ENCODE measurements around the gene WIPF3.

Gene WIPF3

DNA sequence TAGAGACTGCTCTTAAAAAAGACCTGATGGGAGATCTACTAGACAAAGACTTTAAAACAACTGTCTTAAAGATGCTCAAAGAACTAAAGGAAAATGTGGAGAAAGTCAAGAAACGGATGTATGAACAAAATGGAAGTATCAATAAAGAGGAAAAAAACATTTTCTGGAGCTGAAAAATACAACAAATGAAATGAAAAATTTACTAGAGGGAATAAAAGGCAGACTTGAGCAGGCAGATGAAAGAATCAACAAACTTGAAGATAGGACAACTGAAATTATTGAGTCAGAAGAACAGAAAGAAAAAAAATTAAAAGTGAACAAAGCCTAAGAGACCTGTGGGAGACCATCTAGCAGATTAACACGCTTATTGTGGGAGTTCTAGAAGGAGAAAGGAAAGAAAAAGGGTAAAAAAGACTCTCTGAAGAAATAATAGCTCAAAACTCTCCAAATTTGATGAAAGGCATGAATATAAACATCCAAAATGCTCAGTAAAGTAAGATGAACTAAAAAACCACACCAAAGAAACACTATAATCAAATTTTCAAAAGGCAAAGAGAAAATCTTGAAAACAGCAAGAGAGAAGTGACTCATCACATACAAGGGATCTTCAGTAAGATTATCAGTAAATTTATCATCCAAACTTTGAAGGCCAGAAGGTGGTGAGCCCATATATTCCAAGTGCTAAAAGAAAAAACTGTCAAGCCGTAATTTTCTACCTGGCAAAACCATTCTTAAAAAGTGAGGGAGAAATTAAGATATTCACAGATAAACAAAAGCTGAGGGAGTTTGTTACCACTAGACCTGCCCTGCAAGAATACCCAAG is 100.1 kb downstream of the WIPF3 start:
- DNase-seq (ENCODE audit: low read depth in 2 of 2): no peak

DNA sequence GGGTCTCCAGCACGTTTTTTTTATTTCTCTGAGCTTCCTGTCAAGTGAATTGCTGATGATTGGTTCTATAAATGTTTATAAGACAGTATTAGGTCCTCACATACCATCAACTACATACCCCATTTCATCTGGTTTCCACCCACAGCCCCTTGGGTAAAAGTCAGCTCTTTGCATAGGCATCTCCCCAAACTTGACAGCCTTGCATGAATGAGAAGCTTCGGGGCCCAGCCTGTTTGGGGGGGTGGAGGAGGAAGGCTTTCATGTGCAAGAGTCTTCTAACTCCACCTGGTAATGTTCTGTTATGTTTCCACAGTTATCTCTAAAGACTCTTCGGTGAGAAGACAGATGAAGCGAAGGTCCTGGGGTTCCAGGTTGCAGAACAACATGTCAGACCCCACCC is 107.9 kb downstream of the WIPF3 start:
- no peak for DNase-seq (ENCODE audit: low read depth in 2 of 2)

DNA sequence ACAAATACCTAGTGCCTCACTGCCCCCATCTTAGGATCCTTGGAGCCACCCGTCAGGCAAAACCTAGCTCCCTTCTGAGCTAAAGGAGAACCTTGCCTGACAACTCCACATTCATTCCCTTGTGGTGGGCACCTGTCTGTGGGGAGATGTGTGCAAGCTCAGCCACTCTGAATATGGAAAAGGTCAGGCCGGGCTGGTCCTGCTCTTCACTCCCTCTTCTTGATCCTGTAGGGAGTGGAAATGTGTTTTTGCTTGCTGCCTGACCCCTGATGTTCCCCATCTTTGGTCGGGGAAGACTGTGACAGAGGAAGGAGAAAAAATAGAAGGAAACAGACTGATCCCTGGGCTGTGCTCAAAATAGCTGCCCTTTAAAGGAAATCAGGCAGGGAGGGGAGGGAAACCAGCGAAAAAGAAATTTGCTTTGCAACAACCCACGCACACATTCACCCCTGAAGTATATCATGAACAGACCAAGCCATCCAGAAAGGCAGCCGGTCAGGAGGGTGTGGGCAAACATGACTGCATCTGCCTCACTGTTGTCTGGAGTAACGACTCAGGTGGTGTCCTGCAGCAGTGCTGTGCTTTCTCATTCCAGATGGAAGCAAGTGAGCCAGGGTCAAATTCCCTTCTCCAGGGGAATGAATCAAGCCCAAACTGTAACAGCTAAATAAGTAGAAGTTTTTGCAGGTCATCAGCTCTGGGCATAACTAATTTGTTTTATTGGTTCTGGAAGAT is 109.3 kb downstream of the WIPF3 start:
- no peak for DNase-seq (ENCODE audit: low read depth in 2 of 2)

DNA sequence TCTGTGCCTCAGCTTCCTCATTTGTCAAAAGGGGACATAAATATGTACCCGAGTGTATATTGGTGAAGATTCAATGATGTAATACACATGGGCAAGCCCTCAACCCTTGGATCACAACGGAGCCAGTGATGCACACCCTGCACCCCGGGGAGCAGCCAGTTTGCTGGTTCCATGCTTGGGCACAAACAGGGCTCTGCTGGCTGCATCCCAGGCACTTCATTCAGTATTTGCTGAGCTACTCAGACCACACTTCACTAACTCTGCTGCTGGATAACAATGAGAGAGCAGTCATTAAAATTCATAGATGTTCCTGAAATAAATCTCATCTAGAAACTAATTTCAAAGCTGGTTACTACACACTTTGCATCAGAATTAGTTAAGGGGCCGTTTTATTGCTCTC is 111.3 kb downstream of the WIPF3 start:
- DNase-seq (ENCODE audit: low read depth in 2 of 2): no peak

DNA sequence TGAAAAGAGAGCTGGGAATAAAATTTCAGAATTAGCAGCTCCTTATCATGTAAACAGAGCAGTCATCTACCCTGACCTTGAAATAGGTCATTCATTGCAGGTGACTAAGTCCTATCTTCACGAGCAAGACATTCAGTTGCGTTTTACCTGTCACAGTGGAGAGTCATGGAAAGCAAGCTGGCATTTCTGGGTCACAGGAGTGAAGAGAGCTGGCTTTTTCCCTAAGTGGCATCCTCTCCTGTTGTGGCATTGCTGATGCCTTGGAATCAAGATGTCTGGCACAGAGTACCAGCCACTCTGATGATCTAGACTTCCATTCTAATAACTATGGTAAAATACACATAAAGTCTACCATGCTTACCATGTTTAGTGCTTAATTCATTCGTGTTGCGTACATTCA is 112.5 kb downstream of the WIPF3 start:
- no peak for DNase-seq (ENCODE audit: low read depth in 2 of 2)

DNA sequence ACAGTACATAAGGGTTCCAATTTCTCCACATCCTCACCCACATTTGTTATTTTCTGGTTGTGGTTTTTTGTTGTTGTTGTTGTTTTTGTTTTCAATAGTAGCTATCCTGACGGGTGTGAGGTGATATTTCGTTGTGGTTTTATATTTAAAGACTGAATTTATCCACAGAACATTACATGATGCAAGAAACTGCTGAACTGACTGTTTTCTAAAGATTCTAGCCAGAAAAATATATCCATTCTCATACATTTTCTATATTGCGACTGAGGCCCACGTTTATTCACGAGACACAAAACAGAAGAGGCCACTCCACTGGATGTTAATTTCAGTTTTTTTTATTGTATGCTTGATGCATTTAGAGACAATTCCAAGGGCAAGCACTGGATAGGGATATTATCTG is 113.5 kb downstream of the WIPF3 start:
- no peak for DNase-seq (ENCODE audit: low read depth in 2 of 2)

DNA sequence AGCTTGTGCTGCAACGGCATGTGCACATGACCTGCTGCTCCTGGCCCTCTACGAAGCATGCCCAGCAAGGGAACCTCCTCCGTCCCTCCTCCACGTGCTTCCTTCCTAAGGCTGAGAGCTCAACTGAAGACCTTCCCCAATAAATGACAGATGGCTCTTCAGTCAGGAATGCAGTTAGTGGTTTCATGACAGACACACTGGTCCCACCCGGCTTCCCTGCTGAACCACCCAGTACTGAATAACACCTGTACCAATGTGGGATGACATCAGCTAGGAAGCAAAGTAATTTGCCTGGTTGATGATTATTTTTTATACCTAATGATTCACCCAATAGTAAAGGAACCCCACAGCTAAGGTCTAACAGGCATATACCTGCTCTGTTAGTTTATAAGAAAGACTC is 114.2 kb downstream of the WIPF3 start:
- DNase-seq (ENCODE audit: low read depth in 2 of 2): no peak

DNA sequence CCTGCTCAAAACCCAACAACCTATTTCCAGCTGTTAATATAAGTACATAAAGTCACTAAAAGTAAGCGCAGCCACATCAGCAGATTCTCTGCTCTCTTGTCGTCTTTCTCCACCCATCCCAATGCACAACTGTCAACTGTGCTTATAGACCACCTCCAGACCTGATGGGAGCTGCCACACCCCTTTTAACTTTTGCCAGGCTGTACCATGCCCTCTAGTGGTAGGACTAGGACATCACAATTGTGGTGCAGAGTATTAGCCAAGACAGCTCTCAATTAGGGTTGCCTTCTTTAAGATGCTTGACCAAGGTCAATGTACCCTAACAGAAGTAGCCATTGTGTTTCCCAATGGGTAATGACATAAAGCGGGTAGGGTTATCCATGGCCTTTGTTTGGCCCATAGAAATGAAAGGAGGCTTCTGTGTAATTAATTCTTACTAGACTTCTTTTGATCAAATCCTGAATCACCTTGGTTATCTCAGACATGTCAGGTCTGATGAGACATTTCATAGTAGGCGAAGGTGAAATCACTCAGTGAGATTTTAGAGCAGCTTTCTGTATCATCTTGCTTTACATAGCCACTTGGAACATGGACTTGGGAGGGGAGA is 115.2 kb downstream of the WIPF3 start:
- DNase-seq (ENCODE audit: low read depth in 2 of 2): peak; percentile 12 to 15

DNA sequence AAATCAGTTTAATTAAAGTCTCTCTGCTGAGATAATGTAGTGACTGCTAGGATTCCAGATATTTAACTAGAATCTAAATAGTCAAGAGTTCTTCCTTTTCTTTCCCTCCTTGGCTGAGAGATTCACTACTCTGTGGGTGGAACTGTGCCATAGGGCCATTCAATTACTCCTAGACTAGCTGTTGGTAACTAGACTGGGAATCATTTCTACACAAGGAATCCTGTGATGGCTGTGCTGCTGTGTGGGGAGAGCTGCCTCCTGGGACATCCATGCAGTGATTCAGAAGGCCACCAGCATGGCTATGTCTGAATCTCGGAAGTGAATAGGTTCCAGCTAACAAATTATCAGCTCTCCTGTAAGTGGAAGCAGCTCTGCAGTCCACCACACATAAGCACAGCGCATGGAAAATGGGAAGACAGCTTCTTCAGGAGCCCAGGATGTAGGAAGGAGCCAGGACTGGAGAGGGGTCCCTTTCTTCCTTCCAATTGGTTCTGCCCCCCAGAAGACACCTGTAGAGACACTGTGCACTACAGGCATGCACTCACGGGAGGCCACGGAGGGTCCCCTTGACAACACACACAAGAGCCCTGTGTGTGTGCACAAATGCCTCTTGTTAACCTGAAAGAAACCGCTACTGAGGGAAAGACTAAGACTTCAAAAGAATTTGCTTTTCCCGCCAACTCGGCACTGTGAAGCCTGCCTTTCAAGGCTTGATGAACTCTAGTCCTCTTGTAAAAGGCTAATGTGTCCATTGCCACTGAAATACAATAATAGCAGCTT is 116.8 kb downstream of the WIPF3 start:
- DNase-seq (ENCODE audit: low read depth in 2 of 2): no peak

DNA sequence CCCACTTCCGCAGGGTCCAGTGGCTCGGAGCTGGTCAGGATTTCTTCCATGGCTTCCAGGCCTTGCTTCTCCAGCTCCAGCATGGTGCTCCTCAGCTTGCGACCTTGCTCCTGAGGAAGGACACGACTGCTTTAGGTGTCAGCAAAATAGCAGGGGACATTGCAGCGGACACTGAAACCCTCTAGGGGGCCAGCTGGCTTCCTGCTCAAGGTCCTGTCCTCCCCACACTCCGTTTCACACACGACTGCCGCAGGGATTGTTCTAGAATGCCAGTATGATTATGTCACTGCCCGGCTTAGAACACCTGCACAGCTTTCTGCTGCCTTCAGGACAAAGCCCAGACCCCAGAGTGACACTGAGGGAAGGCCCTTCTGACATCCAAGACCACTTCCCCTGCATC is 117.7 kb downstream of the WIPF3 start:
- DNase-seq (ENCODE audit: low read depth in 2 of 2): no peak

DNA sequence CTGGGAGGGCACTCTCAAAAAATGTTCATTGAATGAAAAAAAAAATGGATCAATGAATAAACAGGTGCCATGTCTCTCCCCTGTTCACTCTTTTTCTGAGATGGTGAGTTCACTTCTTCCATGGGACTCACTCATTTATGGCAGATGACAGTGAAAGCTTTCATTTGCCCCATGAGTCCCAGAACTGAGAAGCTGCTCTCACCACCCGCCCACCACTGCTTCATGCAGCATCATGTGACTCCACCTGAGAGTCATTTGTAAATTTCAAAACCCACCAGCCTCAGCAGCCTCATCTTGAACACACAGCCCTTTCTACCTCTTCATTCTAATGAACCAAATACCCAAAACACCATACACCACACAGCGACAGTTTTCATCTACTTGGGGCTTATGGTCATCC is 118.4 kb downstream of the WIPF3 start:
- DNase-seq (ENCODE audit: low read depth in 2 of 2): peak in 1 of 2 donors; percentile 28

DNA sequence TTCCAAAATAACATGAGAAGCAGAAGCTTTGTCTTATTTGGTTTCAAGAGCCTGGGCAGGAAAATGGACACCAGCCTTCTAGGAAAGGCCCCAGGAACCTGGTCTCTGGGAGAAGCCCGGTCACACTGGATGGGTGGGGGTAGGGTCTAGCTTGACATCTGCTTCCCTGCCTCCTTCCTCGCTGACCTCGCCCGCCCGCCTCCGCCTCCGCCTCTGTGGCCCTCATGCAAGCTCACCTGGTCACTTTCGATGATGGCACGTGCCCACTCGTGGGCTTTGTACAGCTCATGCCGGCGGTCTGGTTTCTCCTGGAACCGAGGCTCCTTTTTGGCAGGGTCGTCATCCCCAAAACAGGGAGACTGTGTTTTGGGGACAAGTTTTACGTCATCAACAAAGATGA is 119.9 kb downstream of the WIPF3 start:
- no peak for DNase-seq (ENCODE audit: low read depth in 2 of 2)

DNA sequence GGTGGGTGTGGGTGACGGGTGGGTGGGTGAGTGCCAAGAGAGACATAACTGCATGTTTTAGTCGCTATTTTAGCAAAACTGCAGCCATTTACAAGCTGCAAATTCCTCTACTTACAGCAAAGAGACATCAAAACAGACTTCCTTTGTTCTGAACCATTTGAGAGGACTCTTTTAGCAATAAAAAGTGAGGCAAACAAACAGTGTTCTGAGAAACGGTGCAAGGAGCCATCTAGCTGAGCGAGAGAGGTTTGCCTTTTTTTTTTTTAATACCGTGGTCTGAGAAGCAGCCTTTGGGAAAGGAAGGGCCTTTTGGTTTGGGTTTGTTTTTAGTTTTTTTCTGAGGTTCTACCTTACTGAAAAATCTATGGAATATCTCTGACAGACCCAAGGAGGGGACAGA is 120.4 kb downstream of the WIPF3 start:
- DNase-seq (ENCODE audit: low read depth in 2 of 2): no peak

DNA sequence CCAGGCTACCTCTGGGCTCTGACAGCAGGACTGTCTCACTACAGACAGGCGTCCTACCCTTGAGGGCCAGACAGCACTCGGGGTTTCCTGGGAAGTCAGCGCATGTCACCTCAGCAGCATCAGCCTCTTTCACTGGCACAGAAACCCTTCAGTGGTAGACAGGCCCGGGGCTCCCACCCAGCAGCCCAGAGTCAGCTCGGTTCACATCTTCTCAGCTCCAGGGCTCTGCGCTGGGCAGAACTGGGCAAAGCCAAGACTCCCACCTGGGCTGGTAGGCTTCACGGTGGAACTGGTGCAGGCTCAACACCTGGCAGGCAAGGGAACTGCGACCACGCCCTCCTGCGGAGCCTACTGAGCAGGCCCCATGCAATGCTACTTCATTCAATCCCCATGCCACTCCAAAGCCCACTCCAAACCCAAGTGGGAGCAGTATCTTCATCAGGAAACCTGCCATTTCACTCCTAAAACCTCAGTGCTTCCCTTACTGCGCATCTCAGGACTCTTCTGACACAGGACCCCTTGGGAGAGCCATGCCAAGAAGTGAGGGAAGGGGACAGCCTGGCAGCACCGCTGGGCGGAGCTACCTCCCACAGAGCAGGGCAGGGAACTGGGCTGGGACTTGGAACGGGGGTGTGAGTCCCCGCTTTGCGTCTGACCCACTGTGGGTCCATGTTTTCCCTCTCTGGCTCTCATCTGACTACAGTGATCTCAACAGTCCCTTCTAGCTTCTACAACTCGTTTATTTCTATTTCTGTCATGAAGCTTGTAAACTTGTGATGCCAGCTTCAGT is 122.9 kb downstream of the WIPF3 start:
- no peak for DNase-seq (ENCODE audit: low read depth in 2 of 2)

DNA sequence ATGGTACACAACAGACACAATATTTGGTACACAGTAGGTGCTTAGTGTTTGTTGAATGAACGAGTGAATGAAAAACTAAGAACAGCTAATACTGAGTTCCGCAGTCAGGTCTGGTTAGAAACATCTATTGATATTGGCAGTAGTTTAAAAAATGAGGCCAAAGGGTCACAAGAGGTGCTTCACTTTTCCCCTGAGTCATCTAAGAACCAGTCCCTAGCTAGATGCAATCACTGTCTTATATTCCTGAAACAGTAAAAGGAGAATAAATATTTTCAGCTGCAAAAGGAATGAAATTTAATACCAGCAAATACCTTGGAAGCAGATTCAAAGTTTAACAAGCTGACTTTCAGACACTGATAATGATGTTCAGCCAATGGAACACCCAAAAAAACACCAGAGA is 128.8 kb downstream of the WIPF3 start:
- no peak for DNase-seq (ENCODE audit: low read depth in 2 of 2)

DNA sequence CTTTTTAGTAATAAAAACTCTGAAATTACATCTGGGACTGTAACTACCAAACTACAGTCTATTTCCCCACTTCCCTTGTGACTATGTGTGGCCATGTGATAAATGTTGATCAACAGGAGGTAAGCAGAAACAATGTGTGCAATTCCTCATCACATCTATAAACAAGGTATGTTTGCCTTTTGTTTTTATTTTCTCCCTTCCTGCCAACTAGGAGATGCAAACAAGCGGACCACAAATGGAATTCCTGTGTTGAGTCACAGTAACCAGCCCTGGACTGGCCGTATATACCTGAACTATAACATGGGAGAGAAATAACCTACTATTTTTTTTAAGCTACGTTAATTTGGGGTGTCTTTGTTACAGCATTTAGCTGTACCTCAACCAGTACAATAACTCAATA is 130.8 kb downstream of the WIPF3 start:
- DNase-seq (ENCODE audit: low read depth in 2 of 2): no peak

DNA sequence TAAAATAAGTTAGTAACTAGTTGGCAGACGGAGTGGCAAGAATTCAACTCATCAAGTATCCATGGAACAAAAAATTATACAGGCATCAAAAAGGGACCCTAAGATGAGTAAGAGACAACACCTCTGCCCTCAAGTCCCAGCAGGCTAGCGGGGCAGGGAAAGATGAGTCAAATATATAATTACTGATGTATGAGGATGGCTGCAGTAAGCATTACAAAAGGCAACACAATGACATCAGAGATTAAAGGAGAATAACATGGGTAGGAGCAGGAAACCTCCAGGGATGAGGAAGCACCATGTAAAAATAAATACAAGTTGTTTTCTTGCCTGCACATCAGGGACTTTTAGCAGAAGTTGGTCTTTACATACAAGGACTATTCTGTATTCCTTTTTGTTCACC is 133.9 kb downstream of the WIPF3 start:
- DNase-seq (ENCODE audit: low read depth in 2 of 2): no peak

DNA sequence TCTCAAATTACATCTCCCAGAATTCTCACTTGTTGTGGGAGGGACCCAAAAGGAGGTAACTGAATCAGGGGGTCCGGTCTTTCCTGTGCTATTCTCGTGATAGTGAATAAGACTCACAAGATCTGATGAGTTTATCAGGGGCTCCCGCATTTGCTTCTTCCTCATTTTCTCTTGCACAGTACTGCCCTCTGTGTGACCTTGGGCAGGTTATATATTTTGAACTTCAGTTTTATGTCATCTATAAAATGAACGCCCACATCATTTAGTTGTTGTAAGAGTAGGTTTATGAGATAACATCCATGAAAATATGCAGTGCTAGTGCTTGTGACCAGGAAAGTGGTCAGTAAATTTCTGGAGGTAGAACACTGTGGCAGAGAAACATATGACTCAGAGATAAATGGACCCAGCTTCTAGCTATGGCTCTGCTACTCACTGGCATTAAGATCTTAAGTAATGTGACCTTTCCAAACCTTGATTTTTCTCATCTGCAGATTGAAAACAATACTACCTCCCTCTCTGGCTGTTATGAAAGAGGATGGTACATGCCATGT is 139.0 kb downstream of the WIPF3 start:
- DNase-seq (ENCODE audit: low read depth in 2 of 2): no peak

DNA sequence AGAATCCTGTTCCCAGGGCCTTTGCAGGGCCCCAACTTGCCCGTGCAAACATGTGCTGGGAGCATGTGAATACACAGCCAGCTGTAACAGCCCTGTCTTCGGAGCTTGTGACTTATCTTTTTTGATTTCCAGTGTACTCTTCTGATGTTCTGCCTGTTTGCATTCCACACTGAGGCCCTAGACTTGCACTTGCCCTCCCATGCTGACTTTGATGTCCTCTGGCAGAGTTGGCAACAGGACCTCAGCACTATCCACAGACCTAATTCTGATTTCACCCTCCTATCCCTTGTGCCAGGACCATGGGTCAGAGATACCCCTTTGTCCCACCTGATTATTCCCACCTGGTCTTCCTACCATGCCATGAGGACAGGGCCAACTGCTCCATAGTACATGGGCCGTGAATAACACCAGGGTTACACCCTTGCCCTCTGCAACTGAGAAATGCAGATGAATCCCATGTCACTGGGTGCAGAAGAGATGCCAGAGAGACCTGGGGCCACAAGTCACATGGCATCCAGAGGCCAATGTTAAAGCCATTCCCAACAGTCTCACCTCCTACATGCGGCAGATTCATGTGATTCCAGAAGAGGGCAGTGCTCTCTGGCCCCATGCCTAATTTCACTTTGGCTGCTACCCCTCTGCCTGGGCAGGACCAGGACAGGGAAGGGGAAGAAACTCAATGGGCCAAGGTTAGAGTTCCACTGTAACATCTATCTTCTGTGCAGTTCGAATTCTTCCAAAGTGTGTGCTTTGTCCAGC is 140.3 kb downstream of the WIPF3 start:
- no peak for DNase-seq (ENCODE audit: low read depth in 2 of 2)

DNA sequence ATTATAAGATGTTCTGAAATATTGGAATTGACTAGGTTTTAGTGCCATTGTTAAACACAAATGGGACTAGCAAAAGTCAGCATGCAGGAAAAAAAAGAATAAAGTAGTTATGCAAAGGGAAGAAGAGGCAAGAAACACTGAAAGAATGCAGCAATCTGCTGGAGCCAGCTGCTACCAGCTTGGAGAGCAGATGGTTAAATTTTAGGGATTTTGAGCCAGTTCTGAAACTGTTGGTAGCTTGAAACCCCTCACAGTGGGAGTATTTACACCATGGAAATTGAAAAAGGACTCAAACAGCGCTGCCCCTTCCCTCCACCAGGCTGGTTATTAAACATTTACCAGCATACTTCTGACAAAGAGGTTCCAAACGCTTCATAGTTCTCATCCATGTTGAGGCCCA is 142.3 kb downstream of the WIPF3 start:
- no peak for DNase-seq (ENCODE audit: low read depth in 2 of 2)

All from stimulated activated CD8-positive, alpha-beta memory T cell treated with anti-CD3 and anti-CD28 coated beads, Interleukin-15, amount 100 ng/mL, for 48 hours (primary cell).